ENCODE results near the gene ANO2.

The ANO2 gene

DNA sequence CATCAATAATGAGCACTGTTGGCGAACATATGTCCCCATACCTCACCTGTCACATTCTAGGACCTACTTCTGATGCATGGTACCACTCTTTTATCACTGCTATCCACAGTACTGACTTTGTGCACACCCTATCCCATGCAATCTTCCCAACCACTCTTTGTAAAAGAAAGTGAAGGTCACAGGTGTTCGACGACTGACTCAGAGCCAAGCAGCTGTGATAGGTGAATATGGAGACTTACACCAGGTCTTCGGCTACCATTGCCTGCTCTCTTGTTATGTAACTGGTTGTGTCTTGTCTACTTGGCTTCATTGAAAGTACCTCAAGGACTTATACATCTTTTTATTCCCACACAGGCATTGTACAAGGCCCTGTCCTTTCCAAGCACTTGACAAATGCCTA, 169.0 kb downstream of the ANO2 start:
- no peak for DNase-seq

DNA sequence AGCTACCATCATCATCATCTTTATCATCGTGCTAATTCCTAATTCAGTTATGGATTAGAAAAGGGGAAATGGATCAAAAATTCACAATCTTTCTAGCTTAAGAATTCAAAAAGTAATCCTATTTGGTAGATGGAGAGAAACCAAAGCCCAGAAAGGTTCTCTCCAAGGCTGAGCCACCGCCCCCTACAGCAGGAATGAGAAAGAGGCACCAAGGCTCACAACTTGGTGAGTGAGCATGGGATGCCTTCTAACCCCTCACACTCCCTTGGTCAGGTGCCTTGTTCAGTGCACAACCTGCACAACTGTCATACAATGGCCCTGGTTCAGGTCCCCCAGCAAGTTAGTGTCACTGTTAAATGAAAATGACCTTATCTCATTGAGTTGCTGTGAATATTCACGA, 171.5 kb downstream of the ANO2 start:
- no peak for DNase-seq

DNA sequence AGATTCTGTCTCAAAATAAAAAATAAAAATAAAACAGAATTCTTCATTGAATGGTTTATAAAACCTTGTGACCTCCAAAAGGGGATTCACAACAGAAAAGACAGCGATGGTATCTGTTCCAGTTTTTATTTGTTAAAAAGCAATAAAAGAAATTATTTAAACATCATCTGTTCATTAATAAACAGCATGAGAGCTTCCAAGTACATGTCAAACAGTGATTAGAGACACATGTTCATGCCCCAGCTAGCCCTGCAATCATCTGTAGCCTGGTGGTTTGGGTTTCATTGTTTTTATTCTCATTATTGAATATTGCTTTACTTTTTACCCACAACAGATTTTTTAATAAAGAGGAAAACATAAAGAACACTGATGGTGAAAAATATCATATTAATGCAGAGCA, 173.3 kb downstream of the ANO2 start:
- DNase-seq, result no peak

- no peak for DNase-seq
Observed at GRCh38 chr12:5770727-5771126, 174.3 kb downstream of the ANO2 start.

DNA sequence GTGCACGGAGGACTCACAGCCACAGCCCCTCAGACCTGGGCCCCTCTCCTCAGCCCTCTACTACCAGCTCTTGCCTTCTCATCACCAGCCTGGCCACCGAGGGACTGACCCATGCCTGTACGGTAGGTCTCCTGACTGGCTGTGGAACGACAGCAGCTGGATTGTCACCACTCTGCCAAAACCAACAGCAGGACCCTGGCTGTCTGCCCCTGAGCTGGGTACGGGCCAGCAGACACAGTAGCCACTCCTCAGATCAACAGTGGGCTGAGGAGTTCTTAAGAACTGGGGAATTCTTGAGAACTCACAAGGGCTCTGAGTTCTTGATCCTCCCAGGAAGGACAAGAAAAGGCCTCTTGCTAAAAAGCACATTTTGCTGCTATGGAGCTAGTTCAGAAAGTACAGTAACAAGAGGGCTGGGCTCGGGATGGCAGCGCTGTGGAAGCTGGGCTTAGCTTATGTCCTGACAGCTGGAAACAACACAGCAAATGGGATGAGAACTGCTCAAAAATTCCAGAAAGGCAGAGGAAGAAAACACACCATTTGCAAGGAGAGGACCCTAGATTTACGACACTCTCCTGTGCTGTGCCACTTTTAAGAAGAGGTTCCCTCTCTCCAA, 176.4 kb downstream of the ANO2 start:
- DNase-seq, result no peak

- DNase-seq, result no peak
Observed at GRCh38 chr12:5768171-5768570, 176.9 kb downstream of the ANO2 start.

DNA sequence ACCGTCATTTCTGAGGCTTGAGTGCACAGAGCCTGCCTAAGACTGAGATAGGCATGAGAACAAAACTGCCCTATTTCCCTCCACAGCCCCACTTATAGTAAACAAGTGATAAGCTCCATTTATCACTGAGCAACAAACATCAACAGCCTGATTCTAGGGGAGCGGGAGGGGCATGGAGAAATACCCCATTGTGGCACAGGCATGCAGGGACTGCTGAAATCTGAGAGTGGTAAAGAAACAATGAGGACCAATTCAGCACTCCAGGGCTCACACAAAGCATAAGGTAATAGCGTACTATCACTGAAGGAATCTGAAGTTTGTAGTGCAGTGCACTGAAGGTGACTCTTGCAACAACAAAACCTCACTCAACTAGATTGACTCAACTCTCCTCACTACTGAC, 186.7 kb downstream of the ANO2 start:
- DNase-seq, result no peak

- no peak for DNase-seq
Observed at GRCh38 chr12:5756338-5756842, 188.7 kb downstream of the ANO2 start.

GRCh38 chr12:5748027-5748426, 197.0 kb downstream of the ANO2 start:
- DNase-seq, result no peak

DNA sequence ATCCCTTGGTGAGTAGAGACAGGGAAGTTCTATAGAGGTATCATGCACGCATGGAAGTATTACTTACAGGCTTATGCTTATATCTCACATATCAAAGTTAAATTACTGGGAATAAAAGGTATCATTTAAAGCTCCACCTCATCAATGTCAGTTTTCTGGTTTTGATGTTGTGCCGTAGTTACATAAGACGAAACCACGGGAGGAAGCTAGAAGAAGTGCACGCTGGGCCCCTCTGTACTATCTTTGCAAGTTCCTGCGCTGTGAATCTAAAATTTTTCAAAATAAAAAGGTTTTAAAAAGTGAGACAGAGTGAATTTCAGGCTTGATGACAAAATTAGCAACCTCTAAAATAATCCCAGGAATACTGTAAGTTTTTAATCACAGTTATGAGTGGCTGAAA, 198.1 kb downstream of the ANO2 start:
- no peak for DNase-seq

DNA sequence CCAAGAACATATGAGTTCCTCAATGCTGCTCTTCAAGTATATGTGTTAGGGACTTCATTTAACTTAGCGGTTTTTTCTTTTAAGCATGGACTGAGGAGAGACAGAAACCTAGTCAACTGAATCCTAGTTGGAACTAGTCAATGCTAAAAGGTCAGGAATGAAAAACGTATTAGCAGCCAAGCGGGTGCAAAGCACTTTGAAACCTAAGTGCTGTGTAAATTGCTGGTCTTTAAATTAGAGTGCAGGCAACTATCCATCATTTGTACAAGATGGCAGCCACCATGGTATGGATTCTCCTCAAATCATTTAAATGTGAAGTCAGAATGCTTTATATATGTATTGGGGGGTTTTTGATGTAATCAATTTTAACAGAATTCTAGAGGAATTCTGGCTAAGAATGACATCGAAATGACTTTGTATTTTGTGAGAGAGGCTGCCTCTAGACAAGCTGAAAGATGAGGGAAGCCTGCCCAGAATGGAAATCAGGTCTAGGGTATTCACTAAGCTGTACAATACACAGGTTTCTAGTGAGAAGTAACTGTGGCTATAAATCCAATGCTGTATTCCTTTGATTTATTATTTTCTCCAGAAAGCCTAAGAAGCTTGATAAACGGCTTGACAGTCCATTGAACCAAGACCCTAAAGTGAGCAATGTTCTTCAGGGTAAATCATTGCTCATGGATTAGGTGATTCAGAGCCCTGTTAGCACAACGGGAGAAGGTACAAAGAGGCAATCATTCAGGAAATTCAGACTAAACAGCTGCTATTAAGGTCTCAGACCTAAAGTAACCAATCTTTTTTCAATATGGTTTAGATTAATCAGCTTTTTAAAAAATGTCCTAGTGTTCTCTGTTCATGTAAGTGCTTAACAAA, 198.8 kb downstream of the ANO2 start:
- no peak for DNase-seq

DNA sequence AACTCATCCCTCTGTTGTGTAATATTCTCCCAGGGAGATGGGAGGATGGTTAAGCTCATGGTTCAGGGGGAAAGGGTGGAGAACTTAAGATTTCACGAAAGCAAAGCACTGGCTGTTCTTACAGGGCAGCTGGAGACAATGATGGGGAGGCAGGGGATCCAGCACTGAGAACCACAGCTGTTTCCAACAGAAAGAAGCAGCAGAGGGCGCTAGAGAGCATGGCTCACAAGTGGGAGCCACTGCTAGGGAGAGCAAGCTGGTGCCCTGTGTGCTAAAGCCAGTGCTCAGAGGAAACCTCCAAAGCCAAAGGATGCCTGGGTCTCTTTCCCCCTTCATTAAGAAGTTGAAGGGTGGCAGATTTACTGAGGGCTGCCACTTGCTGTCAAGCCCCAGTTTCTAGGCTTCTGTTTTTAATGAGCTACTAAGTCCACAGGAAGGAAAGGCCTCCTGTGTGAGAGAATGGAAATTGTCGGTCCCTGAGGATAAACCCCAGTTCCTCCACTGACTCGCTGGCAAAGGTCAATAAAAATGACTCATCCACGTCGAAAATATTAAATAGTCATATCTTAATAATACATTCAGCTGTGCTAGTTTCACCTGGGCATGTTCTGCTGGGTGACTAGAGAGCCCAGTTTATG, 199.7 kb downstream of the ANO2 start:
- peak; percentile 74 for DNase-seq

GRCh38 chr12:5742258-5742657, 202.8 kb downstream of the ANO2 start:
- DNase-seq, result no peak

GRCh38 chr12:5739917-5740316, 205.1 kb downstream of the ANO2 start:
- DNase-seq, result no peak

- DNase-seq, result no peak
Observed at GRCh38 chr12:5737778-5738177, 207.3 kb downstream of the ANO2 start.

DNA sequence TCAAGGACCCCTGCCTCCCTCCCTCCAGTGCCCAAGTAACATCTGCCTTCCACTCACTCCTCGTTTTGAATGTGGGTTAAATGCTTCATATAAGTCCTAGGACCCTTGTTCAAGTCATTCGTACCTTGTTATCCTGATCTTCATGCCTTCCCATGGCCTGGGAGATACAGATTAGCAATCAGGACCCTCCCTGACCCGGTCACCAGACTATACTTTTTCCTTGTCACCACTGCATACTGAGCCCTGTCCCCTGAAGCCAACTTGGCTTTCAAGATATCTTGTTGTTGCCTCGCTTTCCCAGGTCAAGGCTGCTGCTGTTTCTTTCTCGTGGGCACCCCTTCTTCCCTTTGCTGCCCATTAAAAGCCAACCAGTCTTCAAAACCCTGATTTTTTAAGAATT, 208.5 kb downstream of the ANO2 start:
- no peak for DNase-seq

GRCh38 chr12:5736016-5736415, 209.0 kb downstream of the ANO2 start:
- no peak for DNase-seq

DNA sequence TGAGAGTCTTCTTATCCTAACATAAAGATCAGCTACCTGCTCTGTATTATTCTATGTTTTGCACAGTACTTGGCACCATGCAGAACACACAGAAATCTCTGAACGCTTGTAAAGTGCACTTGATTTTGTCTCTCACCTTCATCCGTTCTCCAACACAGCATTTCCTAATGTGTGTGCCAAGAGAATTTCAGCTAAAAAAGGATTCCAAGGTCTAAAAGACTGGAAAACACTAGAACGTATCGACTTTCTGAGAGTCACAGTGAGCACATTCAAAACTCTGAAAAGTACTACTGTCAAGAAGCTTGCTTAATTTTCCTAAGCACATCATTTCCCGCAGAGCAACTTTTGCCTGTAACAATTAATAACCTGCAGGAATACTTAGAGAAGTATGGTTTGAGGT, 211.1 kb downstream of the ANO2 start:
- no peak for DNase-seq

- peak; percentile 11 for DNase-seq
Observed at GRCh38 chr12:5733136-5733755, 211.8 kb downstream of the ANO2 start.

DNA sequence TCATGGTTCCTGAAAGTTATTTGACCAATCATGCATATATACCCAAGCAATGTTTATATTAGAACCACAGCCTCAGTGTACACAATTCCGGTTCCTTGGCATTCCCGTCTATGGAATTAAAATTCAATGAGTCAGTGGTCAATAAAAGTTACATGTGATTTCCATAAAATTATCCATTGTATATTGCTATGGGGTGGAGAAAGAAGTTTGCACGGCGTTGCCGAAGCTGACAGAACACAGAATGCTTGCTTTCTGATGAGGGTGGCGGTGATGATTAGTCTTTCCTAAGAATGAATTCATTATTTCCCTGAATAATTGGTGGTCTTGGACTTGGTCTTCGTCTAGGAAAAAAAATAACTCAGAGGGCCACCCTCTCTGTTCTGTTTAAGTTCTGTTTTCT, 214.1 kb downstream of the ANO2 start:
- peak; percentile 30 for DNase-seq

GRCh38 chr12:5723711-5724252, 221.3 kb downstream of the ANO2 start:
- no peak for DNase-seq

- no peak for DNase-seq
Observed at GRCh38 chr12:5723071-5723470, 222.0 kb downstream of the ANO2 start.
